HEK293 (cell line): ENCODE measurements around the gene CLDND1.

ENCODE experiments used
- CTCF ChIA-PET: fragments of 350-600 bp; formaldehyde crosslinking; extraction: SDS; loops from one replicate; lab custom pipeline; 2021; ENCODE audit warnings: antibody characterized with exemption; lab: Yijun Ruan, JAX
- POLR2A ChIA-PET: fragments of 300-600 bp; formaldehyde crosslinking; extraction: SDS; loops from one replicate; lab custom pipeline; 2020; ENCODE audit warnings: antibody characterized with exemption, inconsistent platforms; lab: Yijun Ruan, JAX
- H3K27ac ChIP-seq: fragments of 200-500 bp; sonication (Bioruptor generic); 2 replicates; pipeline ENCODE4 v1.5.1; 2014; ENCODE audit warnings: low read depth, low read length, control low read depth, inconsistent platforms; ENCODE audit errors: extremely low read depth
- H3K36me3 ChIP-seq, 2 experiments: fragments of 200-500 bp in 1 of 2; sonication (Bioruptor generic) in 1 of 2; 1 replicate in 1 of 2; 2 replicates in 1 of 2; pipeline ENCODE4 v1.5.1; 2014 to 2017; ENCODE audit warnings: inconsistent platforms in 2 of 2, low read length in 2 of 2; ENCODE audit not compliant: control insufficient read depth in 2 of 2, insufficient read depth in 1 of 2
- H3K4me1 ChIP-seq: fragments of 200-500 bp; sonication (Bioruptor generic); 2 replicates; pipeline ENCODE4 v1.5.1; 2014; ENCODE audit warnings: mild to moderate bottlenecking, low read length, inconsistent platforms; ENCODE audit not compliant: control insufficient read depth, insufficient read depth
- H3K4me3 ChIP-seq: 2 replicates; pipeline ENCODE4 v1.5.1; 2011; ENCODE audit warnings: low read depth, mild to moderate bottlenecking, control low read depth, low read length, moderate library complexity
- H3K9me3 ChIP-seq: fragments of 200-500 bp; sonication (Bioruptor generic); 2 replicates; pipeline ENCODE4 v1.5.1; 2014; ENCODE audit warnings: low read depth, low read length, inconsistent platforms; ENCODE audit not compliant: control insufficient read depth, insufficient read depth
- CTCF ChIP-seq: fragments of 450-650 bp; formaldehyde crosslinking; IDR thresholded peaks from 2 replicates; pipeline ENCODE4 v1.5.1; 2016; ENCODE audit warnings: missing biosample characterization, missing genetic modification characterization
- HIC1 ChIP-seq: fragments of 450-650 bp; formaldehyde crosslinking; IDR thresholded peaks from 2 replicates; pipeline ENCODE4 v1.5.1; 2016; ENCODE audit warnings: missing biosample characterization, missing genetic modification characterization
- KLF10 ChIP-seq: fragments of 450-650 bp; IDR thresholded peaks from 2 replicates; pipeline ENCODE4 v1.5.1; 2018; ENCODE audit warnings: missing biosample characterization, mild to moderate bottlenecking, missing genetic modification characterization
- KLF7 ChIP-seq: fragments of 450-650 bp; formaldehyde crosslinking; IDR thresholded peaks from 2 replicates; pipeline ENCODE4 v1.5.1; 2016; ENCODE audit warnings: missing biosample characterization, missing genetic modification characterization, borderline replicate concordance
- PRDM2 ChIP-seq: fragments of 450-650 bp; formaldehyde crosslinking; IDR thresholded peaks from 2 replicates; pipeline ENCODE4 v1.5.1; 2016; ENCODE audit warnings: missing biosample characterization, missing genetic modification characterization, borderline replicate concordance
- TRIM28 ChIP-seq: IDR thresholded peaks from 2 replicates; pipeline ENCODE4 v1.6.1; 2011; ENCODE audit warnings: low read length, control low read depth, borderline replicate concordance
- ZNF169 ChIP-seq: fragments of 450-650 bp; formaldehyde crosslinking; IDR thresholded peaks from 2 replicates; pipeline ENCODE4 v1.5.1; 2016; ENCODE audit warnings: missing biosample characterization, missing genetic modification characterization
- ZNF174 ChIP-seq: fragments of 450-650 bp; formaldehyde crosslinking; IDR thresholded peaks from 2 replicates; pipeline ENCODE4 v1.5.0; 2017; ENCODE audit warnings: missing biosample characterization, mild to moderate bottlenecking, missing genetic modification characterization
- ZNF18 ChIP-seq: fragments of 450-650 bp; formaldehyde crosslinking; IDR thresholded peaks from 2 replicates; pipeline ENCODE4 v1.5.1; 2016; ENCODE audit warnings: missing biosample characterization, missing genetic modification characterization
- ZNF292 ChIP-seq: fragments of 450-650 bp; formaldehyde crosslinking; IDR thresholded peaks from 2 replicates; pipeline ENCODE4 v1.5.1; 2016; ENCODE audit warnings: low read depth, missing biosample characterization, missing genetic modification characterization, borderline replicate concordance
- ZNF324 ChIP-seq: fragments of 450-650 bp; formaldehyde crosslinking; IDR thresholded peaks from 2 replicates; pipeline ENCODE4 v1.5.1; 2016; ENCODE audit warnings: missing biosample characterization, missing genetic modification characterization
- ZNF335 ChIP-seq: fragments of 450-650 bp; formaldehyde crosslinking; conservative IDR thresholded peaks from 2 replicates; pipeline ENCODE4 v1.5.1; 2016; ENCODE audit warnings: missing biosample characterization, missing genetic modification characterization
- ZNF341 ChIP-seq: fragments of 450-650 bp; formaldehyde crosslinking; IDR thresholded peaks from 2 replicates; pipeline ENCODE4; 2016; ENCODE audit warnings: low read depth, missing biosample characterization, missing genetic modification characterization
- ZNF416 ChIP-seq: fragments of 450-650 bp; formaldehyde crosslinking; IDR thresholded peaks from 2 replicates; pipeline ENCODE4 v1.5.1; 2016; ENCODE audit warnings: missing biosample characterization, missing genetic modification characterization
- ZNF433 ChIP-seq: fragments of 450-650 bp; formaldehyde crosslinking; IDR thresholded peaks from 2 replicates; pipeline ENCODE4 v1.5.1; 2016; ENCODE audit warnings: missing biosample characterization, missing genetic modification characterization, low read depth
- ZNF473 ChIP-seq: fragments of 450-650 bp; formaldehyde crosslinking; IDR thresholded peaks from 2 replicates; pipeline ENCODE4 v1.5.1; 2017; ENCODE audit warnings: missing biosample characterization, missing genetic modification characterization
- ZNF501 ChIP-seq: fragments of 450-650 bp; formaldehyde crosslinking; IDR thresholded peaks from 2 replicates; pipeline ENCODE4 v1.5.1; 2016; ENCODE audit warnings: missing biosample characterization, missing genetic modification characterization
- ZNF560 ChIP-seq: fragments of 450-650 bp; formaldehyde crosslinking; IDR thresholded peaks from 2 replicates; pipeline ENCODE4 v1.5.1; 2017; ENCODE audit warnings: missing biosample characterization, missing genetic modification characterization, borderline replicate concordance
- ZNF707 ChIP-seq: fragments of 450-650 bp; formaldehyde crosslinking; IDR thresholded peaks from 2 replicates; pipeline ENCODE4 v1.5.1; 2016; ENCODE audit warnings: missing biosample characterization, missing genetic modification characterization
- ZNF837 ChIP-seq: fragments of 450-650 bp; formaldehyde crosslinking; IDR thresholded peaks from 2 replicates; pipeline ENCODE4 v1.5.1; 2016; ENCODE audit warnings: missing biosample characterization, missing genetic modification characterization
- ZSCAN30 ChIP-seq: fragments of 450-650 bp; IDR thresholded peaks from 2 replicates; pipeline ENCODE4 v1.5.1; 2018; ENCODE audit warnings: missing biosample characterization, mild to moderate bottlenecking, missing genetic modification characterization, moderate library complexity
- ZSCAN5A ChIP-seq: fragments of 450-650 bp; formaldehyde crosslinking; IDR thresholded peaks from 2 replicates; pipeline ENCODE4 v1.5.1; 2016; ENCODE audit warnings: missing biosample characterization, missing genetic modification characterization

CLDND1 gene

GRCh38 chr3:98528474-98529346 lies 6.0 kb upstream of the CLDND1 start:
- H3K36me3 ChIP-seq, result no peaks in the 10 kb centered on the region
- POLR2A ChIA-PET, result no interaction called here
- no peak overlapping the region for H3K27ac ChIP-seq
- H3K4me3 ChIP-seq, result no peak overlapping the region
- TF ChIP-seq TRIM28 (no peak), ZSCAN30 (tag by site-specific recombination) (no peak), ZNF174 (tag by site-specific recombination) (no peak), ZNF341 (tag by site-specific recombination) (no peak), ZNF560 (tag by site-specific recombination) (no peak), ZNF324 (no peak), ZSCAN5A (tag by site-specific recombination) (no peak), KLF10 (tag by site-specific recombination) (no peak), ZNF335 (tag by site-specific recombination) (no peak), HIC1 (tag by site-specific recombination) (no peak), KLF7 (tag by site-specific recombination) (no peak), ZNF473 (tag by site-specific recombination) (no peak), ZNF707 (tag by site-specific recombination) (no peak), ZNF837 (tag by site-specific recombination) (no peak), ZNF18 (tag by site-specific recombination) (no peak), ZNF416 (no peak), CTCF (tag by site-specific recombination) (no peak), ZNF292 (no peak)
- TF ChIP-seq, all 188 proteins: peak for 0
- CTCF ChIA-PET, result interaction anchor here (0.9 kb wide), 1 partner anchor 27 kb away, joined by 3 read pairs; no protein-coding TSS in a partner anchor
- Histone ChIP-seq H3K4me1 (no peaks in the 10 kb centered on the region), H3K9me3 (no peaks in the 10 kb centered on the region)

GRCh38 chr3:98525494-98525893 lies 2.8 kb upstream of the CLDND1 start:
- H3K36me3 ChIP-seq, result peaks cover 0 to 8% of the 10 kb centered on the region in 2 experiments; a peak in 2 of 3 replicates
- H3K4me3 ChIP-seq, result no peak overlapping the region
- H3K9me3 ChIP-seq, result no peaks in the 10 kb centered on the region
- POLR2A ChIA-PET, result no interaction called here
- CTCF ChIA-PET, result no interaction called here
- peaks cover 2% of the 10 kb centered on the region; the same call in 1 of the 2 replicates for H3K4me1 ChIP-seq
- H3K27ac ChIP-seq, result no peak overlapping the region
- TF ChIP-seq ZNF501 (tag by site-specific recombination) (no peak), PRDM2 (no peak), ZNF433 (tag by site-specific recombination) (no peak), ZNF473 (tag by site-specific recombination) (no peak), ZNF169 (no peak)
